Cortex of kidney (tissue), 1 donor: Measurements from ENCODE around the gene PTPRN2.
"Not testable (repeated sequence)": the region's sequence is repeated elsewhere in the genome, so short reads cannot be mapped to it uniquely, and the experiment has no call there.

Experiments
- DNase-seq: peaks from one replicate; lab custom pipeline; 2025; lab: John Stamatoyannopoulos, UW

Gene PTPRN2

GRCh38 chr7:158532093-158532627, 55.5 kb downstream of the PTPRN2 start:
- DNase-seq: no peak

DNA sequence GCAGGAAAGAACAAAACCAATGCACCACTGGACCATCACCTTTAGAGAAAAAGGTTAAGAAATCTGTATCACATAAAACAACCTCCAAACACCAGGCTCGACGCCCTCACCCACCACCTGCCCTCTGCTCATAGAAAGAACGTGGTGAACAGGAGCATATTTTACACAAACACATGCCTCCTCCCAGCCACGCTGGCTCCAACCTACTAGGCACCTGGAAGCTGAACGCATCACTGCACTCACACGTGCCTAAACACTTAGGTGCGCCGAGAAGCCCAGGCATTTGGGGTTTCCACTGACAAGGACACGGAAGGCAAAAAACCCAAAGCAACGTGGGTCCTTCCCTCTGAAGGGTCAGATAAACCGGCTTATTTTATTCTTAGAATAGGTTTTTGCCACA, 56.0 kb downstream of the PTPRN2 start:
- no peak for DNase-seq

DNA sequence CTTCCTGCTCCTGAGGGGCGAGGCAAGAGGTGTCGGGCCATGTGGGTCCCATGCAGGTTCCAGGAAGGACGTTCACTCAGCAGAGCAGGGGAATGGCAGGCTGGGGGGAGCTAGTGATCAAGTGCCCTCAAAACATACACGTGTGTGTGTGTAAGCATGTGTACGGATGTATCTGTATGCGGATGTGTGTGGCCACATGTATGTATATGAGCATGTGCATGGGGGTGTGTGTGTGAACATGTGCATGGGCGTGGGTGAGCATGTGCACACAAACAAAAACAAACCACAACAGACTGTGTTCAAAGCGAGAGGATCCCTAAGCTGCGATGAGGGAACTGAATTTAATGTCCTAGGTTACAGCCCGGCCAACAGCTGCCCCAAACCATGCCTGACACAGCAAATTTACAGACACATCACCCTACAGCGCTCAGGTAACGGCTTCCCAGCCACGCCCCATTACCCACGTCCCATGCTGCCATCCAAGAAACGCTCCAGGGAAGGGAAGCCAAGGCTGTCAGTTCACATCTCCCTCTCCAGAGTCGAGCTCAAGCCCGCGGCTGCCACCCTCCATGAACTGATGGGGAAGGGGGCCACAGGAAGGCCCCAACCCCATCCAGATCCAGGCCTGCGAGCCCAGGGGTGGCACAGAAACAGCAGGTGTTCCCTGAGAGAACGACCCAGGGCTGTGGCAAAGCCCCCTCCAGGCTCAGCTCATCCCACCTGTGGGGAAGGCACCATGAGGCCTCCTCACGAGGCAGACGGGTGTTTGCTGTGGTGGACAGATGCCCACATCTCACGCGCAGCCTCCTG, 56.6 kb downstream of the PTPRN2 start:
- no peak for DNase-seq

DNA sequence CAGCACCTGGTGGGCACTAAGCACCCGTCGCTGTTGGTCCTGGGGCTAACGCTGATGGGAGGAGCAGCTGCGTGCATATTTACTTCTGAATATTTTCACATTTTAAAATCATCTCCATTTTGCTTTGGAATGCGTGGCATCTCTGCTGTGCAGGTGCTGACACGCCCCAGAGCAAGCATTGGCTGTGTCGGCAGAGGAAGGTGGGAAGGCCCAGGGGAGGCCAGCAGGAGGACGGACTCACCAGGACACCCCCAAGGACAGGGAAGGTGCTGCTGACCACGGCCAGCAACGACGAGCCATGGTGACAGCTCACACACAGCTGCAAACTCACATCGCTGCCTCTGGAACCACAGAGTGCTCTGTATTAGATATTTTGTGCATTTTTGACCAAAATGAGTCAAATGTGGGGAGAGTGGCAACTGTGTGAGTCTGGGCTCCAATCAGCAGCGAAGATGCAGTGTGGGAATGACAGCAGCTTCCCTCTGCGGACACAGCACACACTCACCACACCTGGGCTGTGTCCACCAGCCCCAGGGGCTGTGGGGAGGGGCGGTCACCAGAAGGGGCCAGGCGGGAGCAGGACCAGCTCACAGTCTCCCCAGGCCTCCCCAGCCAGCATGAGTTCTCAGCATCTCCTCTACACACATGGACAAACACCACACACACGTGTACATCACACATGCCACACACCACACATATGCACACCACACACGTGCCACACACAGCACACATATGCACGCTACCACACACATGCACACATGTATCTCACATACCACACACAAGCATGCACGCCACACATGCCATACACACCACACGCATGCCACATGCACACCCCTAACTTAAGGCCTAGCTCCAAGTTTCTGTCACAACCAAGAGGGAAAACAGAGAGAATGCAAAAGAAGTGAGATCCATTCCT, 58.2 kb downstream of the PTPRN2 start:
- no peak for DNase-seq

GRCh38 chr7:158527915-158528502, 59.6 kb downstream of the PTPRN2 start:
- no peak for DNase-seq

- no peak for DNase-seq
Observed at GRCh38 chr7:158527495-158527894, 60.1 kb downstream of the PTPRN2 start.

GRCh38 chr7:158527038-158527437, 60.6 kb downstream of the PTPRN2 start:
- no peak for DNase-seq

- DNase-seq: no peak
Observed at GRCh38 chr7:158526531-158526930, 61.1 kb downstream of the PTPRN2 start.

- DNase-seq: no peak
Observed at GRCh38 chr7:158525648-158526484, 61.8 kb downstream of the PTPRN2 start.

DNA sequence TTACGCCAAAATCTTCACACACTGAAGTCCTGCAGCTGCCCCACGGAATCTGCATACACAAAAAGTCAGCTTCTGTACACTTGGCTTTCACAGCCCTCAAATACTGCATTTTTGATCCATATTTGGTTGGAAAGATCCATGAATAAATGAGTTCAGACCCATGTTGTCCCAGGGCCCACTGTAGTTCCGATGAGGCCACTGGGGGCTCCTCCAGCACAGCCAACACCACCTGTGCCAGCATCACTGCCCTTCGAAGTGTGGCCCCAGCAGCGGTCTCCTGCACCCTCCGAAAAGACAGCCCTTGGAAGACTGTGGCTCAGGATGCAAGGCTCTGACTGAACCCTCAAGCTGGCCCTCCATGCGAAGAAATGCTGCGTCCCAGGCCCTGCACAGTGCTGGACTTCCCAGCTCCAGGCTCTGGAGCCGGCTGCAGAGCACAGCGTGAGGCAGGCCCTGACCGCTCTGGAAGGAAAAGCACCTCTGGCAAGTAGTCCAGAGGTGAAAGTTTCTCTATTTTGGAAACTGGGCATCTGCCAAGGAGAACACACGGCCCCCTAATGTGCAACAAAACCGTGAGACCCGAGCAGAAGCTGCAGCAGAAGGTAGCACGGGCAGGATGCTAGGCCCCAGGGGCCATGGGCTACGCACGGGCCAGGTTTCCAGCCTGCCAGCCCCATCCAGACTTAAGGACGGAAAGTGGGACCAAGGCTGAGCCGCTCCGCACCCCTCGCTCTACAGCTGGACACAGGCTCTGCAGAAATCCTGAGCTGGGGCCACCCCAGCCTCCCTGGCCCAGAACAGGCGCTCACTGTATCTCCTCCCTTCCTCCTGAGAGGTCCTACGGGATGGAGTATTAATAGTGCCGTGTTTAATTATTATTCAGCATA, 62.6 kb downstream of the PTPRN2 start:
- DNase-seq: no peak

- DNase-seq: not testable (repeated sequence)
Observed at GRCh38 chr7:158524286-158524685, 63.3 kb downstream of the PTPRN2 start.

- not testable (repeated sequence) for DNase-seq
Observed at GRCh38 chr7:158523877-158524276, 63.7 kb downstream of the PTPRN2 start.

DNA sequence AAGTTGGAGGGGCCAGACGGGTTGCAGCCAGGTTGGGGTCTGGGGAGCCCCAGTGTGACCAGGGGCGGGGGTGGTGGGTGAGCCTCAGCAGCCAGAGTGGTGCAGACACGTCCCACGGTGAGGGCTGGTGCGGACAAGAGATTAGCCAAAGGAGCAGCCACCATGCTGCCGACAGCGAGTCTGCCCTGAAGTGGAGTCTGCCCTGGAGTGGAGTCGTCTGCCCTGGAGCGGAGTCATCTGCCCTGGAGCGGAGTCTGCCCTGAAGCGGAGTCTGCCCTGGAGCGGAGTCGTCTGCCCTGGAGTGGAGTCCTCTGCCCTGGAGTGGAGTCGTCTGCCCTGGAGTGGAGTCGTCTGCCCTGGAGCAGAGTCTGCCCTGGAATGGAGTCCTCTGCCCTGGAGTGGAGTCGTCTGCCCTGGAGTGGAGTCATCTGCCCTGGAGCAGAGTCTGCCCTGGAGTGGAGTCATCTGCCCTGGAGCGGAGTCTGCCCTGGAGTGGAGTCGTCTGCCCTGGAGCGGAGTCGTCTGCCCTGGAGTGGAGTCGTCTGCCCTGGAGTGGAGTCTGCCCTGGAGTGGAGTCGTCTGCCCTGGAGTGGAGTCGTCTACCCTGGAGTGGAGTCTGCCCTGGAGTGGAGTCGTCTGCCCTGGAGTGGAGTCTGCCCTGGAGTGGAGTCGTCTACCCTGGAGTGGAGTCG, 64.3 kb downstream of the PTPRN2 start:
- DNase-seq: not testable (repeated sequence)

DNA sequence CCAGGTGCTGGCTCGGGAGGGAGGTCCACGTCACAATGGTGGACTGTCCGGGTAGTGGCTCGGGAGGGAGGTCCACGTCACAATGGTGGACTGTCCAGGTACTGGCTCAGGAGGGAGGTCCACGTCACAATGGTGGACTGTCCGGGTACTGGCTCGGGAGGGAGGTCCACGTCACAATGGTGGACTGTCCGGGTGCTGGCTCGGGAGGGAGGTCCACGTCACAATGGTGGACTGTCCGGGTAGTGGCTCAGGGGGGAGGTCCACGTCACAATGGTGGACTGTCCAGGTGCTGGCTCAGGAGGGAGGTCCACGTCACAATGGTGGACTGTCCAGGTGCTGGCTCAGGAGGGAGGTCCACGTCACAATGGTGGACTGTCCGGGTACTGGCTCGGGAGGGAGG, 65.8 kb downstream of the PTPRN2 start:
- DNase-seq: not testable (repeated sequence)

GRCh38 chr7:158520825-158521224, 66.8 kb downstream of the PTPRN2 start:
- DNase-seq: no peak

DNA sequence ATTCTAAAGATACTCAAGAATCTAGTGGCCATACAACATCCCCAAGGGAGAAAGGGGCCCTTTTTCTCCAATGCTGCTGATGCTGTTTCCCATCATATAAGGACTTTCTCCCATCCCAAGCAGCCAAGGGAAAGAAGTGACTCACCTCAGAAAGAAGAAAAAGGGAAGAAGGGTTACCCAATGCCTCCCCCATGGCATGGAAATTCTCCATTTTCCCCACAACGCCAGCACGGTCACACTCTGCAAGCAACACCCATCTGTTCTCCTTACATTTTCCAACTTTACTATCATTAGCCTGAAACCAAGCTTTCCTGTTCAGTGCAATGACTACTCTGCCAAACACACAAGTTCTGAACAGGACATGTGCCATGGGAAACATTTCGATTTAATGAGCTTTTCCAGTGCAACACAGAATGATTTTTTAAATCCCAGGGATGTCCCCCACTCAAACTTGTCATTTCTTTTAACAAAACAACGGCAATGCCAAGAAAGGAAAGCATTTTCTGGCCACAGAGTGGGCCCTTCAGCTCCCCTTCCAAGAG, 67.9 kb downstream of the PTPRN2 start:
- no peak for DNase-seq

- no peak for DNase-seq
Observed at GRCh38 chr7:158518980-158519632, 68.5 kb downstream of the PTPRN2 start.

GRCh38 chr7:158517571-158517970, 70.1 kb downstream of the PTPRN2 start:
- DNase-seq: no peak

DNA sequence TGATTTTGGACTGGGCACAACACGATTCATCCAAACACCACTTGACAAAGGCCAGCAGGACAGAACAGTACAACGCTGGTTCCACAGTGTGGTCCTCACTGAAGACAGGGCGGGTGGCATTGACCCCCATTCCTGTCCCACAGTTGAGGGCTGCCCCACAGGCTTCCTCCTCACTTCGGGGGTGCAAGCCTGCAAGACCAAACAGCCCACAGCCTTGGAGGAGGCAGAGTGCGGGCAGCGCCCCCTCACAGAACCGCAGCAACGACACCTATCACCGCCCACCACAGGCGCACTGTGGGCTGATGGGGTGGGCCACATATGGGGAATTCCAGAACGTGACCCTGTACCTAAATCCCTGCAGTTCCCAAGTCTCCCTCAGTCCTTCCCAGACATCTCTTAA, 70.6 kb downstream of the PTPRN2 start:
- DNase-seq: no peak
